GM12878 (cell line): ENCODE measurements around the gene SERTAD2. TPM values are rescaled to one million over a fixed set of nuclear protein-coding genes. Genes with fewer than 3 reads are reported as not detected.

Experiments
- ATAC-seq: fragments of 200-7000 bp; cut with Tn5 transposase; 3 replicates; pipeline ENCODE4 v1.9.1; 2020; ENCODE audit warnings: mild to moderate bottlenecking, moderate library complexity
- BruUV-seq: library from RNA; stranded (reverse); fragments of 400-500 nt; replicated peaks from 2 replicates; lab custom pipeline; 2021; lab: Mats Ljungman, UMichigan
- CTCF ChIA-PET: fragments of 300-600 bp; sonication (Branson Sonifier 250); formaldehyde crosslinking; extraction: SDS; loops from one replicate; lab custom pipeline; 2021; ENCODE audit warnings: inconsistent platforms; lab: Yijun Ruan, JAX
- POLR2A ChIA-PET: fragments of 350-600 bp; formaldehyde crosslinking; extraction: SDS; loops from one replicate; lab custom pipeline; 2021; ENCODE audit warnings: inconsistent platforms; lab: Charles Lee
- RAD21 ChIA-PET: fragments of 300-600 bp; sonication (Branson Sonifier 250); formaldehyde crosslinking; loops from one replicate; lab custom pipeline; 2023; ENCODE audit warnings: antibody characterized with exemption; ENCODE audit not compliant: unreplicated experiment; lab: Charles Lee
- SMC1A ChIA-PET: fragments of 300-600 bp; sonication (Branson Sonifier 250); formaldehyde crosslinking; loops from one replicate; lab custom pipeline; 2023; ENCODE audit not compliant: unreplicated experiment, uncharacterized antibody; lab: Charles Lee
- DNase-seq: peaks from one replicate; pipeline ENCODE4 v3.0.0-alpha.2; 2011; ENCODE audit warnings: low read depth, low spot score
- FAIRE-seq: peaks from 3 replicates; lab custom pipeline; 2011; peaks lifted over from hg19 to GRCh38; lab: Jason Lieb, UNC
- H2AFZ ChIP-seq: 2 replicates; pipeline ENCODE4 v1.6.0; 2011; ENCODE audit warnings: low read depth, low read length, control low read depth; ENCODE audit not compliant: control insufficient read depth
- H3K27ac ChIP-seq: 2 replicates; pipeline ENCODE4 v1.5.1; 2011; ENCODE audit warnings: control low read depth; ENCODE audit not compliant: control insufficient read depth, insufficient read depth
- H3K27me3 ChIP-seq, 2 experiments: replicated peaks in 1 of 2; 2 replicates each; pipeline versions ENCODE4 v1.6.0 to v1.6.1; 2011; ENCODE audit warnings: low read length in 1 of 2; ENCODE audit not compliant: control insufficient read depth in 2 of 2, insufficient read depth in 2 of 2
- H3K36me3 ChIP-seq, 2 experiments: 2 replicates each; pipeline ENCODE4 v1.5.1; 2011; ENCODE audit warnings: low read length in 1 of 2; ENCODE audit not compliant: control insufficient read depth in 2 of 2, insufficient read depth in 2 of 2
- H3K4me1 ChIP-seq: 2 replicates; pipeline ENCODE4 v1.6.1; 2011; ENCODE audit warnings: mild to moderate bottlenecking, low read length, moderate library complexity, mixed read lengths; ENCODE audit not compliant: control insufficient read depth, insufficient read depth
- H3K4me2 ChIP-seq: 2 replicates; pipeline ENCODE4 v1.6.0; 2011; ENCODE audit warnings: control low read depth; ENCODE audit not compliant: control insufficient read depth, insufficient read depth
- H3K4me3 ChIP-seq: fragments of 200-600 bp; sonication (generic); 2 replicates; pipeline ENCODE4 v1.5.1; 2016
- H3K79me2 ChIP-seq: 2 replicates; pipeline ENCODE4 v1.6.0; 2011; ENCODE audit warnings: low read length; ENCODE audit not compliant: control insufficient read depth, insufficient read depth
- H3K9ac ChIP-seq: 2 replicates; pipeline ENCODE4 v1.8.0; 2011; ENCODE audit warnings: low read length, control low read depth, mixed read lengths; ENCODE audit not compliant: control insufficient read depth, insufficient read depth
- H3K9me3 ChIP-seq: replicated peaks from 3 replicates; pipeline ENCODE4 v1.5.1; 2011; ENCODE audit warnings: mild to moderate bottlenecking, low read length; ENCODE audit not compliant: control insufficient read depth, insufficient read depth
- H4K20me1 ChIP-seq: 2 replicates; pipeline ENCODE4 v1.6.0; 2011; ENCODE audit not compliant: control insufficient read depth, insufficient read depth
- CBFB ChIP-seq: IDR thresholded peaks from 2 replicates; pipeline ENCODE4 v1.6.1; 2016; ENCODE audit warnings: antibody characterized with exemption, low read depth
- CEBPB ChIP-seq, 2 experiments: fragments of 150-350 bp in 1 of 2; IDR thresholded peaks; 2 replicates each; pipeline ENCODE4 v1.6.1; 2012 to 2014; ENCODE audit warnings: low read depth in 2 of 2, low read length in 2 of 2, borderline replicate concordance in 1 of 2, inconsistent platforms in 1 of 2
- POU2F2 ChIP-seq: IDR thresholded peaks from 3 replicates; pipeline ENCODE4 v1.6.1; 2011; ENCODE audit warnings: low read depth, mild to moderate bottlenecking, low read length, borderline replicate concordance
- YY1 ChIP-seq: IDR thresholded peaks from 2 replicates; pipeline ENCODE4 v1.6.1; 2011; ENCODE audit warnings: low read depth, mild to moderate bottlenecking, low read length
- WGBS: methylation state at CpG from one replicate; pipeline ENCODE4 v1.1.6; 2016; ENCODE audit warnings: low lambda C conversion rate; ENCODE audit not compliant: insufficient replicate concordance, insufficient coverage; ENCODE audit errors: missing lambda C conversion rate; 5-methylcytosine and 5-hydroxymethylcytosine counted together
- in situ Hi-C: fragments of 300-500 bp; cut with MboI; formaldehyde crosslinking; loops from 9 replicates; pipeline ENCODE4 v1.14.3; 2018; ENCODE audit warnings: mixed read lengths
- intact Hi-C: fragments of 100-400 bp; cut with micrococcal nuclease; formaldehyde crosslinking; loops from one replicate; pipeline ENCODE4 v1.14.2; 2022; ENCODE audit not compliant: unreplicated experiment
- polyA plus RNA-seq, 11 experiments: library from polyadenylated mRNA; depleted of rRNA in 4 of 11; unstranded in 6 of 11; stranded (reverse) in 5 of 11; fragments of >200 nt; fragmentation: Nextera tagmentation in 4 of 11; fragmentation: Illumina TruSeq in 1 of 11; extraction: Ambion mirVana in 4 of 11; extraction: Trizol in 1 of 11; gene quantifications; 1 replicate in 1 of 11; 2 replicates in 10 of 11; pipeline versions ENCODE4 v1.2.1 to v1.2.3, GENCODE V29; 2011 to 2016; ENCODE audit warnings: inconsistent platforms in 2 of 11, missing spikeins in 2 of 11, low read depth in 1 of 11
- total RNA-seq, 4 experiments: library from RNA; depleted of rRNA in 3 of 4; stranded (reverse); fragments of >200 nt in 3 of 4; fragmentation: Illumina TruSeq in 1 of 4; extraction: Trizol in 1 of 4; gene quantifications; 2 replicates each; pipeline versions ENCODE4 v1.2.1 to v1.2.3, GENCODE V29; 2013 to 2021

Gene SERTAD2
- total and polyA plus RNA-seq, 10 of the 15 experiments (the other 5 are each of a cell fraction or from before 2014, with no cell fraction given): 7.9 to 28.7 (median 20.1) TPM

DNA sequence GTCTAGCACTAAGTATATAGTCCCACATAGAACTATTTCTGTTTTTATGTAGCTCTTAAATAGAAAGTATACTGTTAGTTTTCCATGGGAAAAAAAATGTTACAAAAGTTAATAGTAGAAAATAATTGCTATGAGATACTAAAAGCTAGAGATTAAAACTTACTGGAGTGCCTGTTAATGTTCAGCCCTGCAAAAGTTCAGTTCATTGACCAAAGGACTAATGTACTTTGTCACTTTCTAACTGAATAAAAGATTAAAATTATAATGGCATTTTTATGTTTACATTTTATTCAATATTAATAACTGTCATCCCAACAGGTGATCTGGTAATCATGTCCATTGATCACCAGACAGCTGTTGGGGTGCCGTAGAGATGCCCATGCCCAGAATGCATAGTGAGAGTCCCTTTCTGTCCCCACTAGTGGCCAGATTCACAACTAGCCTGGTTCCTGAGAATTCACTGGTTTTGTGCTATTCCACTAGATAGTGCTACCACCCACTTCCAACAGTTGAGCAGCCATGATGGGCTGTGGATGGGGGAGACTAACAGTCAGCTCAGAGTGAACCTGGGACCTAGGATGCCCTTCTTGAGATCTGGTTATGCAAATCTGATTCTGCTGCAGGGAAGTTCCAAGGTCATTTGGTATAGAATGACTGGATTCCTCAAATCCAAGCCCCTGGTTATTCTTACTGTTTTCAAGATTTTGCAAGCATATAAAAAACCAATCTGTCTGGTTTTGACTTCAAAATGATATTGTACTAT lies 71.8 kb downstream of the SERTAD2 start:
- WGBS: 100% methylated on average over 1 of the region's 1 CpG
- ChIA-PET CTCF (interaction anchor here (0.5 to 7.8 kb wide), 32 partner anchors 10 to 532 kb away, joined by 3 to 80 read pairs (median 5); partner anchors contain the start of gene AFTPH), POLR2A (interaction anchor here (0.6 to 2.6 kb wide), 15 partner anchors 11 to 496 kb away, joined by 3 to 21 read pairs (median 4); partner anchors contain the start of gene AFTPH), RAD21 (interaction anchor here (0.7 to 4.4 kb wide), 32 partner anchors 10 to 474 kb away, joined by 3 to 34 read pairs (median 4); partner anchors contain the start of genes AFTPH, CEP68 and SERTAD2), SMC1A (interaction anchor here (0.6 to 4.7 kb wide), 43 partner anchors 8 to 532 kb away, joined by 3 to 47 read pairs (median 4); partner anchors contain the start of genes AFTPH and SERTAD2)
- BruUV-seq: no TSS peak
- ATAC-seq: peak; percentile 70
- TF ChIP-seq CBFB (no peak), CEBPB (IDR thresholded peaks at IDR 0.05; ENCODE audit: borderline replicate concordance in 1 of 2, low read depth in 2 of 2, low read length in 2 of 2) (no peak), POU2F2 (peak; percentile 55; the same call in 1 of the 3 replicates), YY1 (peak; percentile 64)
- Histone ChIP-seq H3K9ac (no peak overlapping the region), H4K20me1 (no peaks in the 10 kb centered on the region), H3K9me3 (no peaks in the 10 kb centered on the region), H3K36me3 (peaks cover 0 to 20% of the 10 kb centered on the region in 2 experiments; a peak in 3 of 4 replicates), H3K27ac (peak overlapping the region; percentile 72), H2AFZ (no peak overlapping the region), H3K27me3 (no peaks in the 10 kb centered on the region), H3K4me2 (peak overlapping the region; percentile 83), H3K4me1 (peaks cover 34% of the 10 kb centered on the region), H3K79me2 (no peaks in the 10 kb centered on the region; the same call in 1 of the 2 replicates), H3K4me3 (0 out of 2 replicates have a peak overlapping the region, but pooled peaks have one; percentile 1)
- FAIRE-seq: no peak
- intact Hi-C loops (loop anchor here (2.0 kb wide), 1 partner anchor 25 kb away; no protein-coding TSS in a partner anchor), in situ Hi-C loops (no loop called here)
- no peak for DNase-seq

Other genes starting within 250 kb of the SERTAD2 start
- gene LGALSL, start 199.8 kb downstream of the SERTAD2 start, total RNA-seq (2014; rRNA removed): 3.3 and 3.5 TPM in 2 replicates
- gene LGALSL, start 199.8 kb downstream of the SERTAD2 start, total RNA-seq (2014; rRNA removed; fragmentation: Illumina TruSeq; extraction: Trizol): 5.9 and 6.4 TPM in 2 replicates
- gene LGALSL, start 199.8 kb downstream of the SERTAD2 start, total RNA-seq (2021): 7.8 and 10.4 TPM in 2 replicates
- 9.1 and 9.6 TPM in 2 replicates for gene LGALSL, start 199.8 kb downstream of the SERTAD2 start, polyA plus RNA-seq (2011; rRNA removed)
- 4.9 and 8.7 TPM in 2 replicates for gene LGALSL, start 199.8 kb downstream of the SERTAD2 start, polyA plus RNA-seq (2014; fragmentation: Illumina TruSeq; extraction: Trizol)
- 1 to 10 TPM; 3.8 to 4.5 TPM for gene LGALSL, start 199.8 kb downstream of the SERTAD2 start, polyA plus RNA-seq (2014; fragmentation: Nextera tagmentation; extraction: Ambion mirVana)
- gene LGALSL, start 199.8 kb downstream of the SERTAD2 start, polyA plus RNA-seq (2014; rRNA removed): 4.7 and 8.5 TPM in 2 replicates
- gene LGALSL, start 199.8 kb downstream of the SERTAD2 start, polyA plus RNA-seq (2016; fragmentation: Nextera tagmentation; extraction: Ambion mirVana): 1 to 10 TPM; 4.9 to 6.3 TPM
- 51.3 and 60.1 TPM in 2 replicates for gene AFTPH, start 129.6 kb downstream of the SERTAD2 start, total RNA-seq (2014; rRNA removed)
- gene AFTPH, start 129.6 kb downstream of the SERTAD2 start, total RNA-seq (2014; rRNA removed; fragmentation: Illumina TruSeq; extraction: Trizol): 77.3 and 79.8 TPM in 2 replicates
- 37.9 and 40.0 TPM in 2 replicates for gene AFTPH, start 129.6 kb downstream of the SERTAD2 start, total RNA-seq (2021)
- gene AFTPH, start 129.6 kb downstream of the SERTAD2 start, polyA plus RNA-seq (2011; rRNA removed): 63.5 and 86.7 TPM in 2 replicates
- 59.5 and 87.1 TPM in 2 replicates for gene AFTPH, start 129.6 kb downstream of the SERTAD2 start, polyA plus RNA-seq (2014; fragmentation: Illumina TruSeq; extraction: Trizol)
- gene AFTPH, start 129.6 kb downstream of the SERTAD2 start, polyA plus RNA-seq (2014; fragmentation: Nextera tagmentation; extraction: Ambion mirVana): 10 to 100 TPM; 25.6 to 38.7 TPM
- 34.1 and 39.0 TPM in 2 replicates for gene AFTPH, start 129.6 kb downstream of the SERTAD2 start, polyA plus RNA-seq (2014; rRNA removed)
- gene AFTPH, start 129.6 kb downstream of the SERTAD2 start, polyA plus RNA-seq (2016; fragmentation: Nextera tagmentation; extraction: Ambion mirVana): 10 to 100 TPM; 29.9 to 33.3 TPM